Measurements from ENCODE around the gene EFS.
"Not testable (repeated sequence)": the region's sequence is repeated elsewhere in the genome, so short reads cannot be mapped to it uniquely, and the experiment has no call there.

Gene EFS

DNA sequence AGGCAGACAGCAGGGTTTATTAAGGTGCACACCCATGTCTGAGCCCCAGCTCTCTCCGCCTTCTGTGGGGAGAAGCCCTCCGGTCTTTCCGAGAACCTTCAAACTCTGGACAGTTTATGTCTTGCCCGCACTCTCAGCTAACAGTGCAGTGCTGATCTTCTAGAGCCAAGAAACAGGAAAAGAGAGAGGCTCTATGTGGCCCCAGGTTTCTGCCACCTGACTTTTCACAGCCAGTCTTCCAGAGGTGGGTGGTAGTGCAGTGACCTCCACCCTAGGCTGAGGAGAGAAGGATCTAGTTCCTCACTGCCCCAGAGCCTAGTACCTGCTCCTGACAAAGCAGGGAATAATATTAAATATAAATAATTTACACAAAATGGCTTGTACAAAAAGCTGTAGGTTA is 8.3 kb downstream of the EFS start:
- no peak for DNase-seq

DNA sequence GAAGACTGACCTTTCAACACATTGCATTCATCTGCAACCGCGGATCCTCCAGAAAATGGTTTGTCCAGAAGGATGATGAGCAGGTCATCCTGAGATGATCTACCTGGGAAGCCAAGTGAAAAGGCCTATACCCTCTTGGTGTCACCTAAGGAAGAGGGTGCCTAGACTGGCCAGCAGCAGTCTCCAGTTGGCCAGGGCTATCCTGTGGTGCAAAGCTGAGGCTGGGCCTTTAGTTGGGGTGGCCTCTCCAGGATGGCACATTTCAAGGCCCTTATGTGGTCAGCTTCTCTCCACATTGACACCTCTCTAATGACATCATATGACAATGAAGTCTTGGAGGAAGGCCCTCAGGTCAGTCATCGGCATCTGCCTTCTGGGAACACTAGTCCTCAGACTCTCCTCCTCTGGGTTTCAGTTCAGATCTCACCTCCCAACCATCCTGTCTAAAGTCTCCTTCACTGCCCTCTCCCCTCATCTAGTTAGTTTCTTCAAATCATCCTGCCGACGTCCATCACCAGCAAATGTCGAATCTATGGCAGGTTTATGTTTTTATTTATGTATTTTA is 9.0 kb downstream of the EFS start:
- DNase-seq: no peak

DNA sequence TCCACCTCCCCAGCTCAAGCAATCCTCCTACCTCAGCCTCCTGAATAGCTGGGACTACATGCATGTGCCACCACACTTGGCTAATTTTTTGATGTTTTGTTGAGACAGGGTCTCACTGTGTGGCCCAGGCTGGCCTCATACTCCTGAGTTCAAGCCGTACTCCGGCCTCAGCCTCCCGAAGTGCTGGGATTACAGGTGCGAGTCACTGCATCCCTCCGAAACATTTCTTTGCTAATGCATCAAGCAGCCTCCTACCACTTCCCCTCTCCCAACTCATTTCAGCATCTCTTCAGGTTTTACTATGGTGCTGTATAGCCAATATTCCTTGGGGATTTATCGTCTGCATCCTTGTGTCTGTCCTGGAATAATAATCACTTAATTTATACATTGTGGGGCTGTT is 10.0 kb downstream of the EFS start:
- DNase-seq: no peak

DNA sequence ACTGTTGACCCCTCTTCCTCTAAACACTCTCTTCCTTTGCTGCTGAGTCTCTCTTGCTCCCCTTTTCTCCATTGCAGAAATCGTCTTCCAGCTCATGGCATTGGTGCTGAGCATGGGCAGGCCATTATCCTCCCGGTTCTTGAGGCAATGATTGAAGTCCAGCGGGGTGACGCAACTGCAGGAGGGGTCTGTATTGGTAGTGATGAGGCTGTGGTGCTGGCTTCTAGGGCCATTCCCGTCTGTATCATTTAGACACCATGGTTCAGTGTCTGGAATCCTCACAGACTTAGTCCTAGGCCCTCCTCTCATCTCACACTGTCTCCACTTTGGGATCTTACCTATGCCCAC is 11.6 kb downstream of the EFS start:
- no peak for DNase-seq

DNA sequence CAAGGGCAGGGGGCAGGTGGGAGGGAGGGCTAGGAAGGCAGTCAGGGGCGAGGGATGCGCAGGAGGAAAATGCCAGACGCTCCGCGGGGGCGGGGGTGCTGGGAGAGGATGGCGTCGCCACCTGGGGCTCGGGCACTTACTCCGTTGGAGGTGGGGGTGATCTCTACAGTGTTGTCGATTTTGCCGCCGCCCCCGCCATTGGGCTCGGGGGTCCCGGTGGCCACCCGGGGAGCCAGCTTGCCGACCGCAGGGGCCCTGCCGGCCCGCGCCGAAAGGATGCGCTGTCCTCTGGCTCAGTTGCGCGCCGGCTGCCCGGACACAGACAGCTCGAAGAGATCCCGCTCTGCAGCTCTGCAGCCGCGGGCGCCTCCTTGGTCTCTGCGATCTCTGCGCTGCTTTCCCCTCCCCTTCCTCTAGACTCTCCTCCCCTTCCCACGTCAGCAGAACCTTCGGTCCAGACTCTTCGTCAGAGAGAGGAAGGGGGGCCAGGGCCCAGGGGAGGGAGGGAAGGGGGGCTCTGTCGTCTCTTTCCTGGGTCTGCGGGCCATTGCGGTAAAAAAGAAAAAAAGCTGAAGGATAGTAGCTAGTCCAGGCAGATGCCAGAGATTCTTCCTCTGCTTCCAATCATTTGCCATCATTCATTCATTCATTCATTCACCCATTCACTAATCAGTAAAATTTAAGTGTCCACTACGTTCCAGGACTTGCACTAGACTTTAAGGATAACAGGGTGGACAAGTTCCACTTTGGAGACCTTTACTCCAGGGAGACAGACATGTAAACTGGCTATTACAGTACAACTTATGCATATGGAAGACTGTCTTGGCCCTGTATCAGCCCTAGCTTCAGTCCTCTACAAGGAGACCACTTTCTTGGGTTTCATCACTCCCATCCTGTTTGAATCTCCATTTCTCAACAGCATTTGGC is 12.2 kb downstream of the EFS start, which contains the start of gene SLC22A17:
Gene SLC22A17, minus strand, starts transcription at position 382 of the 927 bp plus-strand sequence.
- DNase-seq: peak; percentile 46 to 63

DNA sequence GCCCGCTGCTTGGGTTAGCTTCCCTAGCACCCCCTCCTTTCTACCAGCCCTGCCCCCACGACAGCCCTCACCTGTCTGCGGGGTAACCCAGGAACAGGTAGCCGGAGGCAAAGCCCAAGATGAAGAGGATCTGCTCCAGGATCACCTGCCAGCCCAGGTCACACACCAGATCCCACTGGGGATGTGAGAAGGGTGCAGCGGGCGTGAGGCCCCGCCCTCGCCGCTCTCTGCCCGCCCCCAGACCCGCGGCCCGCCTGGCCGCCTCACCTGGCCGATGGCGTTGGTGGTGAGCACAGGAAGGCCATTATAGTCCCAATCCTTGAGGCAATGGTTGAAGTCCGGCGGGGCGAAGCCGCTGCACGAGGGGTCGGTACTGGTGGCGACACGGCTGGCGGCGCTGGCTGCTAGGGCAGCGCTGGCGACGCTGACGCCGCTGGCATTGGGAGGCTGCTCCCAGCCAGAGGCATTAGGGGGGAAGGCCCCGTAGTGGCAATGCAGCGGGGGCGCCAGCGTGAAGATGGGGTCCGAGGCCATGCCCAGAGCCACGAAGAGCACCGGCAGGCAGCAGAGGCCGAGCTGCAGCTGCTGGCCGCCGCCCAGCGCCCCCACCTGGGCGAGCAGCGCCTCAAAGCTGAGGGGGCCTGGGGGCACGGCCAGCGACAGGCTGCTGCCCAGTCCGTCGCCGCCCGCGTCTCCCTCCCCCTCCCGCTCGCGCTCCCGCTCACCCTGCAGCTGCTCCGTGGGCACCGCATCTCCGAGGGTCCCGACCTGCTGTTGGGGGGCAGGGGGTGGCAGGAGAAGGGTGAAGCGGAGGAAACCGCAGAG is 13.1 kb downstream of the EFS start:
- DNase-seq: no peak

DNA sequence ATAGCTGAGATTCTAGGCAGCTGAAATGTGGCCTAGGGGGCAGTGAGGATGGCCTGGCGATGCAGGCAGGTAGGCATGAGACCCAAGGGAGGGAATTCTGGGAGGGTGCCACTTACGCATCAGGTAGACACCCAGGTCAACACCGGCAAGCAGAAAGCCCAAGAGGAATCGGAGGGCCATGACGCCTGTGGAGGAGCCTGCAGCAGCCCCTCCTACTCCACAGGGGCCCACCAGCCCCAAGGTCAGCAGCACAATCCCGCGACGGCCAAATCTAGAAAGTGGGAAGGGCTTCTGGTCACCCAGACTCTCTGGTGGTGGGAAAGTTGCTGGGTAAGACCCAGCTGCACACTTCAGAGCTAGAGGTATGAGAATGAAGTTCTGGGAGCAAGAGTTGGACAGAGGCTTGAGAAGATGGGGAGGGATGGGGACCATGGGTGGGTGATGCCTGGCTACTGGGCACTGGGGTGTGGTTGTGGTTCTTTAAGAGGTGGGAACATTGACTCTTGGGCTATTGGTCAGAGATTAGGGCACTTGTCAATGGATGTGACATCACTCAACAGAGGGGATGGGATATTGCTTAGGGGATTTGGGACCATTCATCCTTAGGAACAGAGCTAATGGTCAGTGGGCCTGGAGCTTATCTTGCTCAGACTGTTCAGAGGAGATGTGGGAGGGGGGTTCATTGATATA is 15.7 kb downstream of the EFS start:
- no peak for DNase-seq

DNA sequence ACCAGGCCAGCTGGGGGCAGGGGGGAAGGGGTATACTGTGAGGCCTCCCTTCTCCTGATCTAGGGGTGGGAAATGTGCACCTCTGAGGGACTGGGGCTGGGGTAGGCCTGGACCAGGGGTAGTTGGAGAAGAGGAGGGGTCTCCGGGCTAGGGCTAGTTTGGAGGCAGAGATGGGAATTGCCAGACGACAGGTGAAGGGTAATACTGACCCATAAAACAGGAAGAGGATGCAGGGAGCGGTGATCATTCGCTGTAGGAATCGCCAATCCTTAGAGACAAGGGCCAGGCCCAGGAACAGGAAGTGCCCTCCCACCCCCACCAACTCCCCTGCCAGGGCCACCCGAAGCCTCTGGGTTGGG is 16.7 kb downstream of the EFS start:
- DNase-seq: no peak

DNA sequence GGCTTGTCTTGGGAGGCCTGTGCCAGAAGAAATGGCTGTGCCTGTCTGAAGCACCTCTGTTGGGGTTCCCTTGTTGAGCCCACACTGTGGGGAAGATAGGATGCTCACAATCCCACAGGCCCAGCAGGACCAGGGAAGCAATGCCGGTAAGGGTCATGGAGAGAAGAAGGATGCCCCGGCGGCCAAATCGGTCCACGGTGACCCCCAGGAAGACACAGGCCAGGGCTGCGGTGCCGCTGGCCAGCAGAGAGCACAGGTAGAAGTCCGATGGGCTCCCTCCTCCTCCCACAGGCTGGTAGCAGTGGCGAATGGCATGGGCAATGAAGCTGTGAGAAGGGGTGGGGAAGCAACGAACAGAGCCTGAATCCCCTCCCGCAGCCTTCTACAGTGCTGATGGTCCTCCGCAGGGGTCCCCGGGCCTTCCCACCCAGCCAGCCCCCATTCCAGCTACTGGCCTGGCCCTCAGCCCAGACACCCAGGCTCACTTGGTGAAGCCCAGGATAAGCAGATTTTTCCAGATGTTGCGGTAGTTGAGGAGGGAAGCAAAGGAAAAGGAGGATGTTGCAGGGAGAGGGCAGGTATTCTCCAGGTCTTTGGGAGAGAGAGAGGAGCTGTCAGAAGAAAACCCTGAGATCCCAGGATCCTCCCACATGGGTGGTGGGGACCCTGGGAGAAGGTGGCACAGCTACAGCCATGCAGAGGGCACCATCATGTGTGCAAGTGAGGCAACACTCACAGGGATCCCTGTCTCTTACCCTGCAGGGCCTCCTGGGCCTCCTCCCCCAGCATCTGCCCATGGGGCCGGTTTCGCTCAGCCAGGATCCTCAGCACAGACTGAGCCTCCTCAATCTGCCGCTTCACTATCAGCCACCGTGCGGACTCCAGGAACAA is 17.3 kb downstream of the EFS start:
- no peak for DNase-seq

DNA sequence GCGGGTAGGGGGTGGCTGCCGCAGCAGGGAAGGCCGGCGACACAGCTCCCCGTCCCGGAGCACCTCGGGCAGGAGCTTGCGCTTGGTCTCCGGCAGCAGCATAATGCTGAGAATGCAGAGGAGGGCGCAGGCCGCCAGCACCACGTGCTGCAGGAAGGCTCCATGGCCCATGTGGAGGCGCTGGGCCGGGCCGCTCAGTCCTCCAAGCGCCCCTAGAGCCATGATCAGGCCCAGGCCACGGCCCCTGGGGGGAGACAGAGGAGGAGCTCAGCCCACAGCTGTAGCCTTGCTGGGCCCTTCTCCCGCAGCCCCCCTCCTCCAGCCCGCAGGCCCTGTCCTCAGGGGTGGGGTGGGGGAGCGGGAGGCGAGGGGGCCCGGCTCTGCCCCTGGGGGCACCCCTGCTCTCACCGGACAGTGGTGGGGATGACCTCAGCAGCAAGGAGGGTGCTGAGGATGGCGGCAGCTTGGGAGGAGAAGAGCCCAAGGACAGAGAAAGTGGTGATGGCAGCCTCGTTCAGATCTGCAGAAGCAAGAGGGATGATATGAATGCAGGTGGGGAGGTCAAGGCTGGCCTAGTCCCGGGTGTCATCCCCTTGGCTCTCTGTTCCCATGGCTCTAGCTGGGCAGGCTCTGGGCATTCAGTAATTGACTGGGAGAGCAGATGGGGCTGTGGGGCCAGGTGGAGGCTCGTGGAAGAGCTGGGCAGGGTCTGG is 18.1 kb downstream of the EFS start:
- DNase-seq: no peak

DNA sequence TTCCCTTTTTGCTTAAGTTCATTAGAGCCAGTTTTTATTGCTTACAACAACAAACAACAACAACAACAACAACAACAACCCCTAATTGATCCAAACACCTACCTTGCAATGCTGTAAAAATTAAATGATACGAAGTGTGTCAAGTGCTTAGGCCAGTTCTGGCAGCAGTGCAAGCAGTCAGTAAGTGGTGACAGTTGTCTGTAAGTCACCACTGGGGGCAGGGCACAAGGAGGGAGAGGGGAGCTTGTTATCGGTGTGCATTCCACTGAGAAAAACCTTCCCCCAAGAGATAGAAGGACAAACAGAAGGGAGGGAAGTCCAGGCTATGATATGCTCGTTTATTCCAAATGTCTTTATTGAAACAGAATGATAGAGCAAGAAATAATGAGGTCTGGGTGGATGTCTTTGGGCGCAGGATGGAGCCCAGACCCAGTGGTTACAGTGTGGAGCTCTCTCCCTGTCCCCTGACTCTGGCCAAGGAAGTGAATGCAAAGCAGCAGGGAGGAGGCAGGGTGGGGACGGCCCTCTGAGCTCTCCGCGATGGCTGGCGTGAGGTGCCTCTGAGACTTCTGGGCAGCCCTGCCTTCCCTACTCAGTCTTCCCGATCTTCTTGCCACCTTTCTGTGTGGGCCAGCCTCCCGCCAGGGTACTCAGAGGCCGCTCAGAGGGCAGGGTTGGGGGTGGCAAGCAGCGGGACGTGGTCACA is 18.8 kb downstream of the EFS start:
- no peak for DNase-seq

DNA sequence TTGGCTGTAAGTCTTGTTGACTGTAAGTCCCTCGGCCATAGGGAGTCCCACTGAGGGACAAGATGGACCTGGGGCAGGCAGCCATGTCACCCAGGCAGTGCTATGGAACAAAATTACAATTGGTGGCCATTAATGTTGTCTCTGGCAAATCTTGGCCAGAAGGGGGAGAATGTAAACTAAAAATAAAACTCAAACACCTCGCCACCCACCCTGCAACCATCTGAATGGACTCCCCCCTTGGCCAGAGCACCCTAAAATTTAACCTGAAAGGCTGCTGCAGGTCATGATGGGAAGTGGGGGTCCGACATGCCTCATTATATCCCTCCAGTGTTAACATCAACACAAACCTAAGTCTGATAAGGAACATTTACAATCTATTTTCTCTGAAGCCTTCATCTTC is 20.5 kb downstream of the EFS start:
- no peak for DNase-seq

DNA sequence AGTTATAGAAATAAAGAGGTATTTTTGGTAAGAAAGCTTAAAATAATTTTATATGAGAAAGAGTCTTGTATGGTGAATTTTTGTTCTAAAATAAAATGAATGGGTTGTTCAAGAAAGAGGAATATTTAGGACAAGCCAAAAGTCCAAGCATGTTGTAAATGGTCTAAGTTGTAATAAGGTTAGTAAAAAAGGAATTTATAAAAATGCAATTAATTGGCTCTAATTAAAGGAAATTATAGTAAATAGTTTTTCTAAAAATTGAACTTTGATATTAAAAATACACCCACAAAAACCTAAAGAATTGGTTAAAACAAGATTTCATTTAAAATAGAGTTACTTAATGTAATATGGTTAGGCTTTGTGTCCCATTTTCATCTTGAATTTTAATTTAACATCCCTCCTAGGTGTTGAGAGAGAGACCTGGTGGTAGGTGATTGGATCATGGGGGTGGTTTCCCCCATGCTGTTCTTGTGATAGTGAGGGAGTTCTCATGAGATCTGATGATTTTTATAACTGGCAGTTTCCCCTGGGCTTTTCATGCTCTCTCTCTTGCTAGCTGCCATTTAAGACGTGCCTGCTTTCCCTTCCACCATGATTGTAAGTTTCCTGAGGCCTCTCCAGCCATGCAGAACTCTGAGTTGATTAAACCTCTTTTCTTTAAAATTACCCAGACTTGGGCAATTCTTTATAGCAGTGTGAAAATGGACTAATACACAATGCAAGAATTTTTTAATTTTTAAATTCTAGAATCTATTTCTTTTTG is 25.3 kb downstream of the EFS start:
- no peak for DNase-seq

DNA sequence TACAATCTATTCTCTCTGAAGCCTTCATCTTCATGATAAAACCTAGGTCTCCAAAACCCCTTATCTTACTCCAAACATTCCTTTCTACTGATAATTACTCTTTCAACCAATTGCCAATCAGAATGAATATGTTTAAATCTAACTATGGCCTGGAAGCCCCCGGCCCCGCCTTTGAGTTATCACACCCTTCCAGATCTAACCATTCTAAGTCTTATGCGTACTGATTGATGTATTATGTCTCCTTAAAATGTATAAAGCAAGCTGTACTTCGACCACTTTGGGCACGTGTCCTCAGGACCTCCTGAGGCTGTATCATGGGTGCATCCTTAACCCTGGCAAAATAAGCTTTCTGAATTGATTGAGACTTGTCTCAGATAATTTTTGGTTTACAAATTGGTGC is 29.3 kb downstream of the EFS start:
- DNase-seq: no peak

DNA sequence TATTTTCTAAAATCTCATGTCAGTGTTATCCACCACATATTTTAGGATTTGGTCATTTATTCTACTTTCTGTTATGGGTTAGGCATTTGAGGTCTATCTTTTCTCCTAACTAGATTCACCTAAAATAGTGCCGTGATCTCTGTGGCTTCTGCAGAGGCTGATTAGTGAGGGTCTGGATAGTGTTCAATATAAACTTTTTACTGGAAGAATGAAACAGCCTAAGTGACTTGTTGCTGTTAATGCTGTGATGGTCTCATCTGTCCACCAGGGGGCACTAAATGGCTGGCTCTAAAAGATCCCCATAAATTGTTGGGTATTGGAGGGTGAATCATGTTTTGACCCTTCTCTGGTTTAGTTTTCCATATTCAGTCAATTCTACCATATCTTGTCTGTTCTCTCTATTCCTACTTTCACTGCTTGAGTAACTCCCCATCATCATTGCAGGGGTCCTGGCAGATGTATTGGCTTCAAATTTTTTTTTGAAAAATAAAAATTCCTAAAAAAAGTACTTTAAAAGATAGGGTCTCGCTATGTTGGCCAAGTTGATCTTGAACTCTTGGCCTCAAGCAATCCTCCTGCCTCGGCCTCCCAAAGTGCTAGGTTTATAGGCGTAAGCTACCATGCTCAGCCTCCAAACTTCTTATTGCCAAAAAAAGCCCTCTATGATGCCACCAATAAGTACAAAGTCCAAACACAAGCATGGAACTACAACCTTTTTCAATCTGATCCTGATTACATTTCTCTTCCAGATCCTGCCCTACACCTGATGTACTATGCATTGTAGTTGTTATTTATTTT is 36.8 kb downstream of the EFS start:
- peak; percentile 62 to 69 for DNase-seq

DNA sequence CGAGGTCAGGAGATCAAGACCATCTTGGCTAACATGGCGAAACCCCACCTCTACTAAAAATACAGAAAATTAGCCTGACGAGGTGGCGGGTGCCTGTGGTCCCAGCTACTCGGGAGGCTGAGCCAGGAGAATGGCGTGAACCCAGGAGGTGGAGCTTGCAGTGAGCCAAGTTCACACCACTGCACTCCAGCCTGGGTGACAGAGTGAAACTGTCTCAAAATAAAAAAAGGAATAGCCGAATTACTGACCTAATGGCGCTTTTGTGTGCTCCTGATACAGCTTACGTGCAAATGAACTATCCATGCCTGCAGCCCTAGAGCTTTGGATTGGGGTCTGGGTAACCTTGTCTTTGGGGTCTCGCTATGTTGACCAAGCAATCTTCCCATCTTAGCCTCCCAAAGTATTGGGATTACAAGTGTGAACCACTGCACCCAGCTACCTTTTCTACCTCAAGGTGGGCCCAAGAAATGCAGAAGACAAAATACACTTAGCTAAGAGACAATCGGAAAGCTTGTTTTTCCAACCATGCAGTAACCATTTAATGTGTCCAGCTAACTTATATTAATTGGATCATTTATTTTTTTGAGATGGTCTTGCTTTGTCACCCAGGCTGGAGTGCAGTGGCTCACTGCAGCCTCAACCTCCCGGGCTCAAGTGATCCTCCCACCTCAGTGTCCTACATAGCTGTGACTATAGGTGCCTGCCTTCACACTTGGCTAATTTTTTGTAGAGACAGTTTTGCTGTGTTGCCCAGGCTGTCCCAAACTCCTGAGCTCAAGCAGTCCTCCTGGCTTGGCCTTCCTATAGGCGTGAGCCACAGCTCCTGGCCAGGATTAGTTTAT is 38.3 kb downstream of the EFS start:
- DNase-seq: no peak

DNA sequence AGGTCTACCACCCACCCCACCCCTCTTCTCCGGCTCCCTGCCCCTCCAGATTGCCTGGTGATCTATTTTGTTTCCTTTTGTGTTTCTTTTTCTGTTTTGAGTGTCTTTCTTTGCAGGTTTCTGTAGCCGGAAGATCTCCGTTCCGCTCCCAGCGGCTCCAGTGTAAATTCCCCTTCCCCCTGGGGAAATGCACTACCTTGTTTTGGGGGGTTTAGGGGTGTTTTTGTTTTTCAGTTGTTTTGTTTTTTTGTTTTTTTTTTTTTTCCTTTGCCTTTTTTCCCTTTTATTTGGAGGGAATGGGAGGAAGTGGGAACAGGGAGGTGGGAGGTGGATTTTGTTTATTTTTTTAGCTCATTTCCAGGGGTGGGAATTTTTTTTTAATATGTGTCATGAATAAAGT is 39.2 kb downstream of the EFS start:
- DNase-seq: not testable (repeated sequence)

DNA sequence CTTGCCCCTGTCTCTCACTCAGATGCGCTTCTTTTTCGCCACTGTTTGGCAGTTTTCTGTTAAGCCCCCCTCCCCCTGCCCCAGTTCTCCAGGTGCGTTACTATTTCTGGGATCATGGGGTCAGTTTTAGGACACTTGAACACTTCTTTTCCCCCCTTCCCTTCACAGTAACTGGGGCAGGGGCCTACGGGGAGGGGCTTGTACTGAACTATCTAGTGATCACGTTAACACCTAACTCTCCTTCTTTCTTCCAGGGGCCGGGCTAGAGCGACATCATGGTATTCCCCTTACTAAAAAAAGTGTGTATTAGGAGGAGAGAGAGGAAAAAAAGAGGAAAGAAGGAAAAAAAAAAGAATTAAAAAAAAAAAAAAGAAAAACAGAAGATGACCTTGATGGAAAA is 40.0 kb downstream of the EFS start:
- DNase-seq: no peak

All from activated CD4-positive, alpha-beta T cell treated with anti-CD3 and anti-CD28 coated beads for 4 hours (primary cell).